HAP-1 (cell line): Measurements from ENCODE around the gene CHMP1B.
"Not testable (repeated sequence)": the region's sequence is repeated elsewhere in the genome, so short reads cannot be mapped to it uniquely, and the experiment has no call there.

Experiments used
- DNase-seq, 2 experiments: peaks; one replicate each; pipeline ENCODE4 v3.0.0-alpha.2; 2016 to 2020; ENCODE audit warnings: low spot score in 2 of 2
- H3K27me3 ChIP-seq: fragments of 250-450 bp; sonication (Bioruptor Pico); 2 replicates; pipeline ENCODE4 v1.5.1; 2020; ENCODE audit warnings: low read depth, mild to moderate bottlenecking, moderate library complexity
- H3K36me3 ChIP-seq: fragments of 250-450 bp; sonication (Bioruptor Pico); replicated peaks from 2 replicates; pipeline ENCODE4 v1.5.1; 2020; ENCODE audit warnings: mild to moderate bottlenecking
- H3K4me1 ChIP-seq: fragments of 250-450 bp; sonication (Bioruptor Pico); 2 replicates; pipeline ENCODE4 v1.5.1; 2020; ENCODE audit warnings: mild to moderate bottlenecking
- H3K4me3 ChIP-seq: fragments of 250-450 bp; sonication (Bioruptor Pico); 2 replicates; pipeline ENCODE4 v1.5.1; 2020; ENCODE audit warnings: mild to moderate bottlenecking, moderate library complexity
- H3K9me3 ChIP-seq: fragments of 250-450 bp; sonication (Bioruptor Pico); 2 replicates; pipeline ENCODE4 v1.5.1; 2020; ENCODE audit warnings: mild to moderate bottlenecking, moderate library complexity
- in situ Hi-C: fragments of 300-500 bp; cut with MboI; formaldehyde crosslinking; loops from 3 replicates; pipeline ENCODE4 v1.14.3; 2020; ENCODE audit warnings: low sequenced_read_pairs, inconsistent platforms, mixed read lengths

Gene CHMP1B

DNA sequence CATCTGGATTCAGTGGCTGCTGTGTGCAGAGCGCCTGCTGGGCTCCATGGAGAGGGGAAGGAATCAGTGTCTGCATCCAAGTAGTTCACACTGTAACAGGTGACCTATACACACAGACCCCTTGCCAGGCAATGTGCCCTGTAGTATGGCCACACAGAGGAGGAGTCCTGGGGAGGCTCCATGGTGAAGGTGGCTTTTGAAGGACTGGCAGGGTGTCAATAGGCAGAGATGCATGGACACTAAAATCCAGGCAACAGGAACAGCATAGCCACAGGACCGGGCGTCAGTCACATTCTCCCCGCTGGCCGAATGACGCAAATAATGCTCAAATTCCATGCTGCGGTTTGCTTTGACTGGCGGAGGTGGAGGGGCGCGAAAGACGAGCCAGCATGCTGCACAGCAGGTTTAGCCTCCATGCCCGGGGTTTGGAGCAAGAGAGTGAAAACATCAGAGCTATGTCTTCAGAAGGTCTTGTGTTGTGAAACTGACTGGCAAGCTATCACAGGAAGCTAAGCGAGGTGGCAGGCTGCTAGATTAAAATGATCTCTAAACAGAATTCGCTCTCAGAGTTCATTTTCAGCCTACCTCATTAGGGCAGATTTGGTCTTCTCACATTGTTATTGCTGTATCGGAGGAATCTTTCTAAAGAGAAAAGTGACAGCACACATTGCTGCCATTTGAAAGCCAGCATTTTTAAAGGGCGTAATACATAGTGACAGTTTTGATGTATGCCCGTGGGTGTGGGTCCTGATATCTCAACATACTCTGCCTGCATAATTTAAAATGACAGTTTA lies 1.2 kb upstream of the CHMP1B start:
- Histone ChIP-seq H3K9me3 (no peaks in the 10 kb centered on the region), H3K4me3 (peak overlapping the region; percentile 63; the same call in 1 of the 2 replicates), H3K36me3 (no peaks in the 10 kb centered on the region), H3K27me3 (no peaks in the 10 kb centered on the region), H3K4me1 (peaks cover 15% of the 10 kb centered on the region)
- in situ Hi-C loops = no loop called here
- DNase-seq = peak; percentile 17 to 65

DNA sequence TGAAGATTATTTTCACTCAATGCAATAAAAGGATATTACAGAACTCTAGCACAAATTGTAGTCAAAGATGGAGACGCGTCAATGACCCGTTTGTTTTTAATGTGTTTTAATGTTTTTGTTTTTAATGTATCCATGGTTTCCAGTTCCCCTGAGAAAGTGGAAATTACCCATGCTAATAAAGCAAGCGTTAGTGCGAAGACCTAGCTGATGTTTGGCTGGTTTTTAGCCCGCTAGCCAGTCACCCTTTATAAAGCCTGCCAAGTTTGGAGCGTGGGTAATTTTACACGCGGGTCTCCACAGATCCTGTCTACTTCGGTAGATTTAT lies 430 bp upstream of the CHMP1B start:
- peak overlapping the region; percentile 63 for H3K4me3 ChIP-seq
- no peaks in the 10 kb centered on the region for H3K36me3 ChIP-seq
- DNase-seq = peak in 1 of 2 experiments; percentile 12
- no peaks in the 10 kb centered on the region for H3K27me3 ChIP-seq
- no peaks in the 10 kb centered on the region for H3K9me3 ChIP-seq
- in situ Hi-C loops = no loop called here
- H3K4me1 ChIP-seq = peaks cover 15% of the 10 kb centered on the region

DNA sequence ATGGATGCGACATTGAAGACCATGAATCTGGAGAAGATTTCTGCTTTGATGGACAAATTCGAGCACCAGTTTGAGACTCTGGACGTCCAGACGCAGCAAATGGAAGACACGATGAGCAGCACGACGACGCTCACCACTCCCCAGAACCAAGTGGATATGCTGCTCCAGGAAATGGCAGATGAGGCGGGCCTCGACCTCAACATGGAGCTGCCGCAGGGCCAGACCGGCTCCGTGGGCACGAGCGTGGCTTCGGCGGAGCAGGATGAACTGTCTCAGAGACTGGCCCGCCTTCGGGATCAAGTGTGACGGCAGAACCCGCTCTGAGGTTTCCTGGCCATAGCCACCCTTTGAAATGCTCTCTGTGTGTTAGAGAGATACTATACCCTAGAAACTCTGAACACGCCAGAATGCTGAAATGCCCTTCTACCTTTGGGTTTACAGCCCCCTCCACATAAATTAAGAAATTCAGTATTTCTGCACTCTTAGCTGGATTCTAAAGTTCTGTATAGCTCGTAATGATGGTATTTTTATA lies 659 bp downstream of the CHMP1B start:
- DNase-seq = peak in 1 of 2 experiments; percentile 35
- H3K4me1 ChIP-seq = peaks cover 15% of the 10 kb centered on the region
- H3K36me3 ChIP-seq = no peaks in the 10 kb centered on the region
- H3K9me3 ChIP-seq = no peaks in the 10 kb centered on the region
- no peaks in the 10 kb centered on the region for H3K27me3 ChIP-seq
- in situ Hi-C loops = no loop called here
- peak overlapping the region; percentile 63 for H3K4me3 ChIP-seq

DNA sequence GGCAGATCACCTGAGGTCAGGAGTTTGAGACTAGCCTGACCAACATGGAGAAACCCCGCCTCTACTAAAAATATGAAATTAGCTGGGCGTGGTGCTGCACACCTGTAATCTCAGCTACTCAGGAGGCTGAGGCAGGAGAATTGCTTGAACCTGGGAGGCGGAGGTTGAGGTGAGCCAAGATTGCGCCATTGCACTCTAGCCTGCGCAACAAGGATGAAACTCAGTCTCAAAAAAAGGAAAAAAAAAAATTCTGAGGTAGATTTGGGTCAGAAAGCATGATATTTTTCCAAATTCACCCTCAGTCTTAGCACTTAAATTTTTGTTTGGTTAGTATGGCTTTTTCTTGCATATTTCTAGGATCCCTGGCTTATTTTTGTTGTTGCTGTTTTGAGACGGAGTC lies 3.3 kb downstream of the CHMP1B start:
- H3K9me3 ChIP-seq, DNase-seq, H3K36me3 ChIP-seq, H3K4me3 ChIP-seq, in situ Hi-C loops, H3K27me3 ChIP-seq: not testable (repeated sequence)
- peaks cover 15% of the 10 kb centered on the region for H3K4me1 ChIP-seq

DNA sequence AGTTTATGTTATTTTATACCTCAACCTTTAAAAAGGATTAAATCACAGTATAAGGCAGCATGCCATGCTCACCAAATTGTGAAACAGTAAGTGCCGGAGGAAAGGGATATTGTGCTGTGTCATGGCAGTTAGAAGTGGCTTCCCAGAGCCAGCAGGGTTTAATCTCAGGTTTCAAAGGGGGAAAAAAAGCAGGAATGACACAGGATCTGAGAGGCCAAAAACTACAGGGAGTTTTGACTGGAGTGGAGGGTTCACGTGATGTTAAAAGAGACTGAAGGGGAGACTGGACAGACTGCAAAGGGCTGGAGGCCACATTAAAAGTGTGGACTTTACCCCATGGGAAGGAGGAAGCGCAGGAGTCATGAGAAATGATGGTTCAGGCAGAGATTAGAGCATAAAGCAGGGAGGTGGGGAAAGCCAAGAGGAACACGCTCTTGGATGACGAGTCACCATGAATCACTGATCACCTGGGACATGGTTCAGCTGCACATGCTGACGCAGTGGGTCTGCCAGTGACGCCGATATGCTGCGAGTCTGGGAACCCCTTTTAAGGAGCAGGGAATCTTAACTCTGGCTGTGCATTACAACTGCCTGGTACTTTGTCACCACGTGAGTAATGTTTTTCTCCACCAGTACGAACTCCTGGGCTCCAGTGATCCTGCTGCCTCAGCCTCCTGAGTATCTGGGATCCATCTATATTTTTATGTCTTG lies 6.1 kb downstream of the CHMP1B start:
- H3K4me3 ChIP-seq = no peak overlapping the region
- no peaks in the 10 kb centered on the region for H3K36me3 ChIP-seq
- peaks cover 4% of the 10 kb centered on the region; the same call in 1 of the 2 replicates for H3K4me1 ChIP-seq
- H3K27me3 ChIP-seq = no peaks in the 10 kb centered on the region
- in situ Hi-C loops = no loop called here
- DNase-seq = no peak
- H3K9me3 ChIP-seq = no peaks in the 10 kb centered on the region

DNA sequence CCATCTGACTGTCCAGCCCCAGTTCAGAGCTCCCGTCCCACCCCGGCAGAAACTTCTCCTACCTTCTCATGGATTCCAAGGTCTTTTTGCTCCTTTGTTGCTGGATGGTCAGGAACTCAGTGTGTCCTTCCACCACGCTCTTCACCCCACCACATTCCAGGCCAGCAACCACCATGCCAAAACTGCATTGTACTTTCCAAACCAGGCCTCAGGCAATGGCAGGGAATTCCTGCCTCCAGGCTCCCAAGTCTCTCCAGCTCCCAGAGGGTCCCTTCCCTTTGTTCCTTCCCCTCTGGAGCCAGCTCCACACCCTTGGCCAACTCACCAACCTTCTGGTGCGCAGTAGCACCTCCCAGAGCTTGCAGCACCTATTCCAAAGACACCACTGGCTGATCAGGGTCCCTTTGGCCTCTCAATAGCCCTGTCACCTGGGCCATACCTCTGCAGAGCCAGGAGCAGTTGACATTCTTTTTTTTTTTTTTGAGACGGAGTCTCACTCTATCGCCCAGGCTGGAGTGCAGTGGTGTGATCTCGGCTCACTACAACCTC lies 8.1 kb downstream of the CHMP1B start:
- in situ Hi-C loops = no loop called here
- Histone ChIP-seq H3K36me3 (no peaks in the 10 kb centered on the region), H3K4me3 (no peak overlapping the region), H3K4me1 (no peaks in the 10 kb centered on the region), H3K9me3 (no peaks in the 10 kb centered on the region), H3K27me3 (no peaks in the 10 kb centered on the region)
- no peak for DNase-seq

DNA sequence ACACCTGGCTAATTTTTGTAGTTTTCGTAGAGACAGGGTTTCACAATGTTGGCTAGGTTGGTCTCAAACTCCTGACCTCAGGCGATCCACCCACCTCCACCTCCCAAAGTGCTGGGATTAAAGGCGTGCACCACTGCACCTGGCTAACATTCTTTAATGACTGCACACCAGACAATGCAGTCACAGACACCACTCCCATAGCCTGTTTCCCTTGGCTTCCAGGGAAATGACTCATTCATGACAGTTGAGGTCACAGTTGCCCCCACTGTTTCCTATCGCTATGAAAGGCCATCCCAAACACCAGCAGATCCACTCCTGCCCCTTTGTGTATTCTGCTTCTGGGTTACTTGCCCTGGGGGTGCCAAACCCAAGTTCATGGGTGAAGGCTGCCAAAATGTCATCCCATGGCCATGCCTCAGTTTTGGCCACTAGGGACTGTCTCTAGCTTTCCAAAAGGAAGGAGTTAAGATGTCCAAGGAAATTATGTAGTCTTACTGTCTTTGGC lies 8.7 kb downstream of the CHMP1B start:
- Histone ChIP-seq H3K4me1 (no peaks in the 10 kb centered on the region), H3K9me3 (no peaks in the 10 kb centered on the region), H3K36me3 (no peaks in the 10 kb centered on the region), H3K27me3 (no peaks in the 10 kb centered on the region), H3K4me3 (no peak overlapping the region)
- in situ Hi-C loops = no loop called here
- no peak for DNase-seq

DNA sequence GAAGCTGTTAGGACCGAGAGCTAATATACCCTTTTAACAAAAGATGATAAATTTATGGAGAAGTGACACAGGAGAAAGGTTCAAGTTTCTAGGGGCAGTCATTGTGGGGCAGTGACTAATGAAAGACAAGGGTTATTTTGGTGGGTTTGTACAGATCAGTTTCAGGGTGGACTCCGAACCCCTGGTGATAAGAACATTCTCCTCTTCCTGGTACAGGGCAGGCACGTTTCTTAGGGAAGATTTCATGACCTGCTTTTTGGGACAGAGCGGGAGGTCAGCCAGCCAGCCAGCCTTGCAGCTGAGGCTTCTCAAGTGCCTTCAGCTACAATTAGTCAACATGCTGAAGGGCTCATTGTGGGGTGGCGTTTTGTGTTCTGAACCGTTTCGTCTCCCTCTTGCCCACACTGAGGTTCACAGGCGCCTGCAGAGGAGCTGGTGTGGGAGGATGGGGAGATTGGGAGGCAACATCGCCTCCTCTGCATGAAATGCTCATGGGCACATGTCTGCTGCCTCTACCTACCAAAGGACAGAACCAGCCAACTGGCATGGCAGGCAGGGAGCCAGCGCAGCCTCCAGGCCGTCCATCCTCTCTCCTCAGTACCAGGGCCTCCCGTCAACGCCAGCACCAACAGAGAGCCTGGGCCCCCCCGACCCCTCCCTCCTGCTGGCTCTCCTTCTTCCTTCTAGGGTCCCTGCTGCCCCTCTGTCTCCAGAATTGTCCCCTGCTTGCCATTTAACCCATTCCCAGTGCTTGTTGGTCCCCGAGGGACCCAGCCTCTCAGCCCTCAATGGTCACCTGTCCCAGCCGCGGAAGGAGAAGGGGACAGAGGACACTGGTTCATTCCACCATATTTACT lies 9.6 kb downstream of the CHMP1B start:
- Histone ChIP-seq H3K4me1 (no peaks in the 10 kb centered on the region), H3K4me3 (no peak overlapping the region), H3K27me3 (no peaks in the 10 kb centered on the region), H3K9me3 (no peaks in the 10 kb centered on the region), H3K36me3 (no peaks in the 10 kb centered on the region)
- in situ Hi-C loops = no loop called here
- no peak for DNase-seq

DNA sequence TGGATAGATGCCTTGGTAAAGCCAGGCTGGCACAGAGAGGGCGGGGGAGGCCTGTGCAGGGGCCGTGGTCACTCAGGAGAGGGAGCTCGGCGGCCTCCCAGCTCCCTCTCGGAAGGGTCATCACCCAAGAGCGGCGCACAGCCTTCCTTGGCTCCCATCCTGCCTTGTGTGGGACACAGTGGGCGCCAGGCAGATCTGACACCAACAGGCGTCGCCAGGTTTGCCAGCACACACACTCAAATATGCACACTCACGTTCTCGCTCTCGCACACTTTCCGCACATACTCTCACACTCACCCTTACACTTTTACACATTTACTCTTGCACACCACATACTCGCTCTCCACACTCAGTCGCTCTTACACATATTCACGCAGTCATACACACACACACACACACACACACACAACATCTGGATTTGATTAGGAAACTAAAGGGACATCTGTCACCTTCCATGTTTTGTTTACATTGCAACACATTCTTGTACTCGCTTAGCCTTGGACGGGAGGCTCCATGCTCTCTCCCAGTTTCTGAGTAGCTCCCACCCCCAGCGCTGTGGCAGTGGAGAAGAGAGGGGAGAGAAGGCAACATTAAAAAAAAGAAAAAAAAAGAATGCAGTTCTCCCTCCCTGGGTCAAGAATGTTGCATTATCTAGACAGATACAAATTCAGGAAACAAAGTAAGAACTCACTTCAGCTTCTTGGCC lies 10.5 kb downstream of the CHMP1B start:
- Histone ChIP-seq H3K4me3 (no peak overlapping the region), H3K27me3 (no peaks in the 10 kb centered on the region), H3K9me3 (no peaks in the 10 kb centered on the region), H3K36me3 (no peaks in the 10 kb centered on the region), H3K4me1 (no peaks in the 10 kb centered on the region)
- no peak for DNase-seq
- in situ Hi-C loops = no loop called here

DNA sequence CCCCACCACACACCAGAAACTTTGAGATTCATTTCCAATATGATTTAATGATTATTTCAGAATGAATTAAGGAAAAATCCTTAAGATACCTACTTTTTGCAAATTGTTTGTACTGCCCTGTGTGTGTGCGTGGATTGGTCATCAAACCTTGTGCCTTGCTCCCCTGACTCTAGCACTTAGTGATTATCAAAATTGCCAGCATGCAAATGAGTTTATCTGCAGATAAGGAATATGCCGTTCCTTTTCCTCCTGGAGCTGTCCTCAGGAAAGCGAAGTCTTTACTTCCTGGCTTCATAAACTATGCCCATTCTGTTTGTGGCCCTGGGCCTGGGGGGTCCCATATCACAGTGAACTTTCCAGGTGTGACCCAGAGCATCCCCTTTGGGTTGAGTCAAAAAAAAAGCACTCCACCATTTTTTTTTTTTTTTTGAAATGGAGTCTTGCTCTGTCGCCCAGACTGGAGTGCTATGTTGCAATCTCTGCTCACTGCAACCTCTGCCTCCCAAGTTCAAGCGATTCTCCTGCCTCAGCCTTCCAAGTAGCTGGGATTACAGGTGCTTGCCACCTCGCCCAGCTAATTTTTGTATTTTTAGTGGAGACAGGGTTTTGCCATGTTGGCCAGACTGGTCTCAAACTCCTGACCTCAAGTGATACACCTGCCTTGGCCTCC lies 11.4 kb downstream of the CHMP1B start:
- DNase-seq = no peak
- no peaks in the 10 kb centered on the region for H3K27me3 ChIP-seq
- H3K4me1 ChIP-seq = no peaks in the 10 kb centered on the region
- no peaks in the 10 kb centered on the region for H3K9me3 ChIP-seq
- no peaks in the 10 kb centered on the region for H3K36me3 ChIP-seq
- H3K4me3 ChIP-seq = no peak overlapping the region
- in situ Hi-C loops = no loop called here

DNA sequence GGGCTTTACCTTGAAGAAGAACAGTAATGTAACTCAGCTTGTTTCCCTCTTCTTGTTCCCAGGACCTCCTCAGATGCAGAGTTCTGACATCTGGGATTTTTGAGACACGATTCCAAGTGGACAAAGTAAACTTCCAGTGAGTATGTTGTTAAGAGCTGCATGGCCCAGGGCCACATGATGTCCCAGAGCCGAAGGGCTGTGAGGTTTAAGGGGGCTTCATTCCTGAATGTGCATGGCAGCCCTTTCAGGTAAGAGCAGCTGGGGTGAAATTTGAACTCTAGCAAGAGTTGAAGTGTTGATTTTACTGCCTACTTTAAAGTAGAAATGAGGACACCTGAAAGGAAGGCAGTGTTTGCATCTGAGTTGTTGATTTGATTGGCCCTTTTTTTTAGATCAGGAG lies 13.3 kb downstream of the CHMP1B start:
- DNase-seq = no peak
- in situ Hi-C loops = no loop called here

DNA sequence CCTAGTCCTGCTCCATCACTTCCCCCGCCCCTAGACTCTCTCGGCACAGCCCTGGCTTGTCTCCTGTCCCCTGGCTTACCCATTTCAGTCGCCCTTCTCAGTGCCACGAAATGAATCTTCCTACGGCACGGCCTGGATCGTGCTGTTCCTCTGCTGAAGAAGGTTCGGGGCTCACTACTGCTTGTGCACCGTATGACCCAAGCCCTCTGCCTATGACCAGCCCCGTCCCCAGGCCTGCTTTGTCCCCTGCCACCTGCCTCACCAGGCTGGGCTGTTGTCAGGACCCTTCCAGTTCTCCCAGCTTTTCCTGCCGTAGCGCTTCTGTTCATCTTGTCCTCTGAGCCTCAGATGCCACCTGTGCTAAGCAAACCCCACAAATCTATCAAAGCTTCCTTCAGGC lies 13.9 kb downstream of the CHMP1B start:
- Histone ChIP-seq H3K27me3 (no peaks in the 10 kb centered on the region), H3K36me3 (no peaks in the 10 kb centered on the region), H3K4me1 (no peaks in the 10 kb centered on the region), H3K9me3 (no peaks in the 10 kb centered on the region), H3K4me3 (no peak overlapping the region)
- no peak for DNase-seq
- in situ Hi-C loops = no loop called here

More for the DNA sequence above, 13.3 kb downstream of the CHMP1B start:
- Histone ChIP-seq H3K9me3 (no peaks in the 10 kb centered on the region), H3K4me1 (no peaks in the 10 kb centered on the region), H3K4me3 (no peak overlapping the region), H3K27me3 (no peaks in the 10 kb centered on the region), H3K36me3 (no peaks in the 10 kb centered on the region)
